ENCODE results near the gene GSX1.

Gene GSX1

DNA sequence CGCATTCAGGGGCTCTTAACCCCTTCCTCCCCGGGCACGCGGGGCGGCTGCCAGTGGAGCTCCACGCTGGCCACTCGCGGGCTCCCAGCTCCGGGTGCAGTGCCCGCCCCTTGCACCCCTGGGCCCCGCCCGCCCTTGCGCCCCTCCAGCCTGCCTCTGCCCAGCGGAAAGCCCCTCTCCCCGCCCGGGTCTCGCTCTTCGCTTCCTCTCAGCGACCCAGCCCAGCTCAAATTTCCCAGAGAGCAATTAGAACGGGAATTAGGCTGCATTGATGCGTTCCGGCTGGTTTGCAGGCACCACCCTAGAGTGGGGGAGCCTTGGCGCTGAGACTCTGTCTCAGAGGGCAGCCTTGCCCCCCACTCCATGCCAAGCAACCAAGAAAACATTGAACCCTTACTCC lies 1.8 kb upstream of the GSX1 start:
- H3K27ac ChIP-seq: no peak overlapping the region
- peaks cover 0 to 47% (median 38%) of the 10 kb centered on the region in 4 donors for H3K4me1 ChIP-seq
- TF ChIP-seq CTCF (IDR thresholded peaks at IDR 0.05): no peak
- H3K4me3 ChIP-seq: peak overlapping the region in 1 of 2 donors; percentile 46
- no peak for DNase-seq
- H3K9me3 ChIP-seq: no peaks in the 10 kb centered on the region
- intact Hi-C loops (cut with DNase I; ENCODE audit: low total_unique reads): no loop called here
- peaks cover 7 to 84% of the 10 kb centered on the region in 2 donors for H3K27me3 ChIP-seq
- no peaks in the 10 kb centered on the region for H3K36me3 ChIP-seq

DNA sequence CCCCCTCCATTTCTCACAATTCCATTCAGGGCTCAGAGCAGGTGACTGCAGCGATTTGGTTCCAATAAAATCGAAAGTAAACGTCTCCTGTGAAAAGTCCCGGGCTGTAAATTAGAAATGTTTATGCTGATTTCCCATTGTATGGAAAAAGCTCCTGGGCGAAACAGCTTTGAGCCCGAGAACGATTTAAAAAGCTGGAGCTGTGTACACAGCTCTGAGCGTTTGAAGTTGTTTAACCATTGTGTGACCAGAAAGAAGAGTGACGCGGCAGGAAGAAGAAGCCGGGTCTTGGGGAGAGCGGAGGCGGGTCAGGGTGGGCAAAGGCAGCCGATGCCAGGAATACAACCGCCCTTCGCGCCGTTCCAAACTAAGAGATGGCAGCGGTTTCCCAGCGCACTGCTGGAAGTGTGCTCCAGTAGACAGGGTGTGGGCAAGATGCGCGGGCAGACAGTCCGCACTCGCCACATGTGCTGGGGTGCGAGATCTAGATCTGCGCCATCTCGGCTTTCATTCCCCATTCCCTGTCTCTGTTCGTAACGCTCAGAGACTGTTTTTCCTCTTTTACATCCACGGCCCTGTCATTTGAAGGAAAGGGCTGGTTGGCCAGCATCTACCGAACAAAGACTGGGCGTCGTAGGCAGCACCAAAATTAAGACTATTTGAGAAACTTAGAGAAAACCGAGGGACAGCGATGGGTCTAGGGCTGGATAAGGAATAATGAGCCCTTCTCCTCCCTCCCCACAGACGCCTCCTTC lies 960 bp upstream of the GSX1 start:
- no peak overlapping the region for H3K27ac ChIP-seq
- DNase-seq: no peak
- peaks cover 0 to 47% (median 38%) of the 10 kb centered on the region in 4 donors for H3K4me1 ChIP-seq
- peaks cover 7 to 91% of the 10 kb centered on the region in 2 donors for H3K27me3 ChIP-seq
- H3K9me3 ChIP-seq: no peaks in the 10 kb centered on the region
- H3K4me3 ChIP-seq: peak overlapping the region; percentile 28 to 46
- H3K36me3 ChIP-seq: no peaks in the 10 kb centered on the region
- intact Hi-C loops (cut with DNase I; ENCODE audit: low total_unique reads): no loop called here
- no peak for TF ChIP-seq CTCF (IDR thresholded peaks at IDR 0.05)

GRCh38 chr13:27791901-27792392 lies 336 bp upstream of the GSX1 start:
- peaks cover 7 to 97% of the 10 kb centered on the region in 2 donors for H3K27me3 ChIP-seq
- H3K27ac ChIP-seq: no peak overlapping the region
- H3K4me3 ChIP-seq: no peak overlapping the region
- DNase-seq: no peak
- H3K36me3 ChIP-seq: no peaks in the 10 kb centered on the region
- intact Hi-C loops (cut with DNase I; ENCODE audit: low total_unique reads): no loop called here
- H3K9me3 ChIP-seq: no peaks in the 10 kb centered on the region
- no peak for TF ChIP-seq CTCF (IDR thresholded peaks at IDR 0.05)
- peaks cover 0 to 47% (median 38%) of the 10 kb centered on the region in 4 donors for H3K4me1 ChIP-seq

DNA sequence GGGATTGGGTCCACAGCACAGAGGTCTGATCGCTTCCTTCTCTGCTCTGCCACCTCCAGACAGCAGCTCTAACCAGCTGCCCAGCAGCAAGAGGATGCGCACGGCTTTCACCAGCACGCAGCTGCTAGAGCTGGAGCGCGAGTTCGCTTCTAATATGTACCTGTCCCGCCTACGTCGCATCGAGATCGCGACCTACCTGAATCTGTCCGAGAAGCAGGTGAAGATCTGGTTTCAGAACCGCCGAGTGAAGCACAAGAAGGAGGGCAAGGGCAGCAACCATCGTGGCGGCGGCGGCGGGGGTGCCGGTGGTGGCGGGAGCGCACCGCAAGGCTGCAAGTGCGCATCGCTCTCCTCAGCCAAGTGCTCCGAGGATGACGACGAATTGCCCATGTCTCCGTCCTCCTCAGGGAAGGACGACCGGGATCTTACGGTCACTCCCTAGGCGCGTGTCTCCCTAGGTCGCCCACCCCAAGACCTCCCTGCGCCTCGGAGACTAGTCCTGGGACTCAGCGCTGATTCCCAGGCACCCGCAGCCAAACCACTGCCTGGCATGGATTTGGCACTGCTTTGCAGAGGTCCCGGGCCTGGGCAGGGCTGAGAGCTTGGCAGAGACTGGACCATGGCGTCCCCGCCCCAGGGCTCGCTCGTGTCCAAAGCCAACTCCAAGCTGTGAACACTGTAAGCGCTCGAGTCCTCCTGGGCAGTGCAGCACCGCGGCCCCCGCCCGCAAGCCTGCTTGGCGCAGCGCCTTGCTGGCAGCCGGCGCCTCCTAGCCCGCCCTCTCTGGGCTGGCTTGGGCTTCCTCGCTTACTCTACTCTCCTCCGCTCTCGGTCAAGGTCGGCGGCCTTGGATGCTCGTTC lies 1.5 kb downstream of the GSX1 start:
- H3K36me3 ChIP-seq: no peaks in the 10 kb centered on the region
- intact Hi-C loops (cut with DNase I; ENCODE audit: low total_unique reads): no loop called here
- peaks cover 7 to 99% of the 10 kb centered on the region in 2 donors for H3K27me3 ChIP-seq
- peaks cover 0 to 47% (median 38%) of the 10 kb centered on the region in 4 donors for H3K4me1 ChIP-seq
- no peak overlapping the region for H3K27ac ChIP-seq
- DNase-seq: no peak
- no peak for TF ChIP-seq CTCF (IDR thresholded peaks at IDR 0.05)
- no peaks in the 10 kb centered on the region for H3K9me3 ChIP-seq
- no peak overlapping the region for H3K4me3 ChIP-seq

GRCh38 chr13:27794368-27794691 lies 2.0 kb downstream of the GSX1 start:
- no peak for TF ChIP-seq CTCF (IDR thresholded peaks at IDR 0.05)
- no peak overlapping the region for H3K4me3 ChIP-seq
- peaks cover 7 to 97% of the 10 kb centered on the region in 2 donors for H3K27me3 ChIP-seq
- peaks cover 0 to 47% (median 36%) of the 10 kb centered on the region in 4 donors for H3K4me1 ChIP-seq
- H3K36me3 ChIP-seq: no peaks in the 10 kb centered on the region
- H3K27ac ChIP-seq: no peak overlapping the region
- H3K9me3 ChIP-seq: no peaks in the 10 kb centered on the region
- intact Hi-C loops (cut with DNase I; ENCODE audit: low total_unique reads): no loop called here
- DNase-seq: no peak

All from tibial artery (tissue), 4 donors.